Testis (tissue), 3 donors: ENCODE data around the gene SAMD11. TPM values are rescaled to one million over a fixed set of nuclear protein-coding genes. Genes with fewer than 3 reads are reported as not detected.

ENCODE experiments used
- DNase-seq: peaks from one replicate; pipeline ENCODE4 v3.0.0-alpha.2; 2019
- H3K27ac ChIP-seq, 2 donors: fragments of 200-600 bp; sonication (generic); one replicate each; pipeline ENCODE4 v1.5.1; 2019
- H3K27me3 ChIP-seq: fragments of 200-600 bp; sonication (generic); one replicate; pipeline ENCODE4 v1.5.1; 2019
- H3K36me3 ChIP-seq: fragments of 200-600 bp; sonication (generic); one replicate; pipeline ENCODE4 v1.5.1; 2017; ENCODE audit warnings: low read depth; ENCODE audit errors: missing control alignments
- H3K4me1 ChIP-seq: fragments of 200-600 bp; sonication (generic); one replicate; pipeline ENCODE4 v1.5.1; 2019
- H3K4me3 ChIP-seq, 2 donors: fragments of 200-600 bp; sonication (generic); one replicate each; pipeline ENCODE4 v1.5.1; 2017 to 2019
- H3K9me3 ChIP-seq: fragments of 200-600 bp; sonication (generic); one replicate; pipeline ENCODE4 v1.5.1; 2017
- CTCF ChIP-seq, 3 experiments: fragments of 450-650 bp in 2 of 3; fragments of 200-600 bp in 1 of 3; sonication (generic) in 1 of 3; IDR thresholded peaks; one replicate each; pipeline ENCODE4 v1.5.1; 2016 to 2019; ENCODE audit warnings: antibody characterized with exemption in 3 of 3, mild to moderate bottlenecking in 2 of 3, moderate library complexity in 1 of 3
- POLR2A ChIP-seq: fragments of 450-650 bp; IDR thresholded peaks from one replicate; pipeline ENCODE4 v1.6.1; 2017; ENCODE audit warnings: antibody characterized with exemption, mild to moderate bottlenecking, moderate library complexity
- WGBS, 2 donors: methylation state at CpG; one replicate each; pipeline ENCODE4 v1.1.5; 2018; 5-methylcytosine and 5-hydroxymethylcytosine counted together
- intact Hi-C: fragments of 100-400 bp; cut with DNase I; formaldehyde crosslinking; loops from one replicate; pipeline ENCODE4 v1.15.1; 2023; ENCODE audit warnings: low total_unique reads
- polyA plus RNA-seq: library from polyadenylated mRNA; stranded (reverse); fragments of 350-450 nt; fragmentation: Illumina TruSeq; extraction: RNeasy Lipid Tissue Mini Kit (QIAGEN cat#74804); gene quantifications from one replicate; pipeline ENCODE4 v1.2.3, GENCODE V29; 2014; ENCODE audit warnings: low read depth, low replicate concordance; ENCODE audit not compliant: insufficient read depth
- total RNA-seq, 2 donors: library from RNA; depleted of rRNA; stranded (reverse); fragments of >200 nt; gene quantifications; one replicate each; pipeline ENCODE4 v1.2.3, GENCODE V29; 2016

SAMD11 gene
- total and polyA plus RNA-seq, 3 donors from 2014 or later = 7.9 to 47.2 (median 36.9) TPM

GRCh38 chr1:903305-903704, 20.4 kb upstream of the SAMD11 start:
- Histone ChIP-seq H3K9me3 (no peaks in the 10 kb centered on the region), H3K36me3 (no peaks in the 10 kb centered on the region), H3K27me3 (no peaks in the 10 kb centered on the region), H3K27ac (no peak overlapping the region), H3K4me3 (no peak overlapping the region), H3K4me1 (peaks cover 15% of the 10 kb centered on the region)
- 65 to 76% methylated on average over 10 of the region's 10 CpGs for WGBS, 2 donors
- peak; percentile 11 for DNase-seq
- intact Hi-C loops = loop anchor here (10.0 kb wide), 1 partner anchor 71 kb away; no protein-coding TSS in a partner anchor
- no peak for TF ChIP-seq POLR2A
- TF ChIP-seq CTCF (IDR thresholded peaks at IDR 0.05) = no peak

GRCh38 chr1:903721-904271, 19.9 kb upstream of the SAMD11 start:
- Histone ChIP-seq H3K4me3 (peak overlapping the region; percentile 47 to 49), H3K4me1 (peaks cover 15% of the 10 kb centered on the region), H3K36me3 (no peaks in the 10 kb centered on the region), H3K27me3 (no peaks in the 10 kb centered on the region), H3K27ac (peak overlapping the region in 1 of 2 donors; percentile 59), H3K9me3 (no peaks in the 10 kb centered on the region)
- DNase-seq = peak; percentile 16
- TF ChIP-seq CTCF (IDR thresholded peaks at IDR 0.05) (no peak), POLR2A (no peak)
- WGBS, 2 donors = 69% methylated on average over 19 of the region's 21 CpGs; no CpG with 5 or more reads in 1 of the 2 donors
- intact Hi-C loops = loop anchor here (10.0 kb wide), 1 partner anchor 71 kb away; no protein-coding TSS in a partner anchor

GRCh38 chr1:904310-904950, 19.3 kb upstream of the SAMD11 start:
- no peaks in the 10 kb centered on the region for H3K9me3 ChIP-seq
- peak overlapping the region; percentile 19 to 59 for H3K27ac ChIP-seq
- intact Hi-C loops = loop anchor here (10.0 kb wide), 1 partner anchor 70 kb away; no protein-coding TSS in a partner anchor
- DNase-seq = peak; percentile 85
- H3K36me3 ChIP-seq = no peaks in the 10 kb centered on the region
- H3K27me3 ChIP-seq = no peaks in the 10 kb centered on the region
- H3K4me3 ChIP-seq = peak overlapping the region; percentile 47 to 49
- peaks cover 15% of the 10 kb centered on the region for H3K4me1 ChIP-seq
- TF ChIP-seq POLR2A = no peak
- TF ChIP-seq CTCF (IDR thresholded peaks at IDR 0.05) = peak; percentile 97 to 99 (median 98)
- 0 to 1% methylated on average over 1 to 61 of the region's 91 CpGs for WGBS, 2 donors

GRCh38 chr1:905071-905749, 18.5 kb upstream of the SAMD11 start:
- Histone ChIP-seq H3K4me1 (peaks cover 15% of the 10 kb centered on the region), H3K27me3 (no peaks in the 10 kb centered on the region), H3K36me3 (no peaks in the 10 kb centered on the region), H3K27ac (peak overlapping the region; percentile 19 to 59), H3K4me3 (peak overlapping the region; percentile 47 to 49), H3K9me3 (no peaks in the 10 kb centered on the region)
- peak; percentile 72 for DNase-seq
- TF ChIP-seq CTCF (IDR thresholded peaks at IDR 0.05) (no peak), POLR2A (no peak)
- intact Hi-C loops = loop anchor here (10.0 kb wide), 1 partner anchor 70 kb away; no protein-coding TSS in a partner anchor
- 4 to 7% methylated on average over 39 to 42 of the region's 49 CpGs for WGBS, 2 donors
